Measurements from ENCODE around the gene SYT10. TPM values are rescaled to one million over a fixed set of nuclear protein-coding genes. Genes with fewer than 3 reads are reported as not detected.

Gene SYT10
- total RNA-seq, 6 donors from 2014 or later, result 0.47 TPM; not detected in 5

GRCh38 chr12:33476058-33476457, 36.4 kb upstream of the SYT10 start:
- Histone ChIP-seq H3K36me3 (no peaks in the 10 kb centered on the region), H3K27ac (no peak overlapping the region), H3K9me3 (no peaks in the 10 kb centered on the region), H3K27me3 (no peaks in the 10 kb centered on the region), H3K4me1 (no peaks in the 10 kb centered on the region), H3K4me3 (no peak overlapping the region)
- no peak for ATAC-seq (ENCODE audit: low FRiP score in 2 of 2)
- 36 to 69% methylated on average over 1 of the region's 1 CpG for WGBS, 2 donors
- TF ChIP-seq CTCF (IDR thresholded peaks at IDR 0.05) (no peak), EP300 (IDR thresholded peaks at IDR 0.05) (no peak), POLR2A (IDR thresholded peaks at IDR 0.05) (no peak), POLR2AphosphoS5 (IDR thresholded peaks at IDR 0.05) (no peak)
- no peak for DNase-seq

- 88% methylated on average over 1 of the region's 1 CpG for WGBS, 2 donors
- Histone ChIP-seq H3K27me3 (no peaks in the 10 kb centered on the region), H3K36me3 (no peaks in the 10 kb centered on the region), H3K9me3 (no peaks in the 10 kb centered on the region), H3K27ac (no peak overlapping the region), H3K4me3 (no peak overlapping the region), H3K4me1 (no peaks in the 10 kb centered on the region)
- DNase-seq (no peak), ATAC-seq (ENCODE audit: low FRiP score in 2 of 2) (no peak)
- no peak for TF ChIP-seq EP300 (IDR thresholded peaks at IDR 0.05)
- no peak for TF ChIP-seq POLR2A (IDR thresholded peaks at IDR 0.05)
- no peak for TF ChIP-seq CTCF (IDR thresholded peaks at IDR 0.05)
Observed at GRCh38 chr12:33472299-33472698, 32.7 kb upstream of the SYT10 start.

GRCh38 chr12:33455096-33455495, 15.5 kb upstream of the SYT10 start:
- TF ChIP-seq POLR2AphosphoS5 (IDR thresholded peaks at IDR 0.05), result no peak
- no peak for TF ChIP-seq CTCF (IDR thresholded peaks at IDR 0.05)
- TF ChIP-seq POLR2A (IDR thresholded peaks at IDR 0.05), result no peak
- TF ChIP-seq EP300 (IDR thresholded peaks at IDR 0.05), result no peak
- Histone ChIP-seq H3K36me3 (no peaks in the 10 kb centered on the region), H3K4me3 (no peak overlapping the region), H3K27me3 (no peaks in the 10 kb centered on the region), H3K4me1 (no peaks in the 10 kb centered on the region), H3K9me3 (no peaks in the 10 kb centered on the region), H3K27ac (no peak overlapping the region)
- DNase-seq (no peak), ATAC-seq (ENCODE audit: low FRiP score in 2 of 2) (no peak)
- 92 to 100% methylated on average over 1 of the region's 1 CpG for WGBS, 2 donors

- WGBS, 2 donors, result 81 to 82% methylated on average over 3 of the region's 3 CpGs
- ATAC-seq (ENCODE audit: low FRiP score in 2 of 2), result no peak
- no peak for DNase-seq
Observed at GRCh38 chr12:33450480-33450879, 10.9 kb upstream of the SYT10 start.

More at GRCh38 chr12:33450480-33450879, 10.9 kb upstream of the SYT10 start:
- no peaks in the 10 kb centered on the region for H3K36me3 ChIP-seq
- H3K27me3 ChIP-seq, result no peaks in the 10 kb centered on the region
- no peak for TF ChIP-seq POLR2A (IDR thresholded peaks at IDR 0.05)
- no peak for TF ChIP-seq CTCF (IDR thresholded peaks at IDR 0.05)
- TF ChIP-seq EP300 (IDR thresholded peaks at IDR 0.05), result no peak
- H3K9me3 ChIP-seq, result no peaks in the 10 kb centered on the region
- no peaks in the 10 kb centered on the region for H3K4me1 ChIP-seq
- no peak overlapping the region for H3K27ac ChIP-seq
- H3K4me3 ChIP-seq, result no peak overlapping the region

Measured in upper lobe of left lung (tissue), 6 donors.